LNCaP clone FGC (cell line): ENCODE measurements around the gene DDIT3.
A peak's percentile ranks its signal among the peaks of the same experiment; 100 is the strongest.
"Not testable (repeated sequence)": the region's sequence is repeated elsewhere in the genome, so short reads cannot be mapped to it uniquely, and the experiment has no call there.

Experiments
- DNase-seq: peaks from one replicate; pipeline ENCODE4 v3.0.0-alpha.2; 2011; ENCODE audit warnings: low read depth
- H3K4me3 ChIP-seq: 2 replicates; pipeline ENCODE4 v1.5.1; 2011; ENCODE audit warnings: mild to moderate bottlenecking, low read depth, low read length, control low read depth
- TF ChIP-seq, protein P1 (sequence below): IDR thresholded peaks from 2 replicates; pipeline ENCODE4 v1.5.1; 2012; ENCODE audit warnings: mild to moderate bottlenecking; ENCODE audit not compliant: control insufficient read depth, insufficient read depth; ENCODE audit errors: extremely low read depth

Gene DDIT3

GRCh38 chr12:57521525-57522010, 1.3 kb upstream of the DDIT3 start:
- TF ChIP-seq, protein P1, sequence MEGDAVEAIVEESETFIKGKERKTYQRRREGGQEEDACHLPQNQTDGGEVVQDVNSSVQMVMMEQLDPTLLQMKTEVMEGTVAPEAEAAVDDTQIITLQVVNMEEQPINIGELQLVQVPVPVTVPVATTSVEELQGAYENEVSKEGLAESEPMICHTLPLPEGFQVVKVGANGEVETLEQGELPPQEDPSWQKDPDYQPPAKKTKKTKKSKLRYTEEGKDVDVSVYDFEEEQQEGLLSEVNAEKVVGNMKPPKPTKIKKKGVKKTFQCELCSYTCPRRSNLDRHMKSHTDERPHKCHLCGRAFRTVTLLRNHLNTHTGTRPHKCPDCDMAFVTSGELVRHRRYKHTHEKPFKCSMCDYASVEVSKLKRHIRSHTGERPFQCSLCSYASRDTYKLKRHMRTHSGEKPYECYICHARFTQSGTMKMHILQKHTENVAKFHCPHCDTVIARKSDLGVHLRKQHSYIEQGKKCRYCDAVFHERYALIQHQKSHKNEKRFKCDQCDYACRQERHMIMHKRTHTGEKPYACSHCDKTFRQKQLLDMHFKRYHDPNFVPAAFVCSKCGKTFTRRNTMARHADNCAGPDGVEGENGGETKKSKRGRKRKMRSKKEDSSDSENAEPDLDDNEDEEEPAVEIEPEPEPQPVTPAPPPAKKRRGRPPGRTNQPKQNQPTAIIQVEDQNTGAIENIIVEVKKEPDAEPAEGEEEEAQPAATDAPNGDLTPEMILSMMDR: no peak
- no peak for DNase-seq
- H3K4me3 ChIP-seq: peak overlapping the region; percentile 90

GRCh38 chr12:57519796-57520052, 590 bp downstream of the DDIT3 start:
- TF ChIP-seq, protein P1: peak; percentile 12; the same call in 1 of the 2 replicates
- peak overlapping the region; percentile 93 for H3K4me3 ChIP-seq
- DNase-seq: no peak

- peak overlapping the region; percentile 93 for H3K4me3 ChIP-seq
- DNase-seq: no peak
- TF ChIP-seq, protein P1: no peak
Measured at GRCh38 chr12:57518920-57519795, 1.2 kb downstream of the DDIT3 start.

GRCh38 chr12:57518176-57518919, 2.0 kb downstream of the DDIT3 start:
- DNase-seq: no peak
- TF ChIP-seq, protein P1: no peak
- H3K4me3 ChIP-seq: peak overlapping the region; percentile 93

- not testable (repeated sequence) for H3K4me3 ChIP-seq, DNase-seq
Measured at GRCh38 chr12:57517718-57518117, 2.6 kb downstream of the DDIT3 start.

- TF ChIP-seq, protein P1: no peak
- DNase-seq: peak; percentile 76
- H3K4me3 ChIP-seq: no peak overlapping the region
Measured at GRCh38 chr12:57517187-57517586, 3.1 kb downstream of the DDIT3 start.

- no peak overlapping the region for H3K4me3 ChIP-seq
- no peak for DNase-seq
- TF ChIP-seq, protein P1: no peak
Measured at GRCh38 chr12:57516617-57517153, 3.6 kb downstream of the DDIT3 start.
